NCI-H146 (cell line): ENCODE results near the gene SH2D3A.
"Not testable (repeated sequence)": the region's sequence is repeated elsewhere in the genome, so short reads cannot be mapped to it uniquely, and the experiment has no call there.

Experiments
- DNase-seq: peaks from one replicate; lab custom pipeline; 2025; lab: John Stamatoyannopoulos, UW

Gene SH2D3A

DNA sequence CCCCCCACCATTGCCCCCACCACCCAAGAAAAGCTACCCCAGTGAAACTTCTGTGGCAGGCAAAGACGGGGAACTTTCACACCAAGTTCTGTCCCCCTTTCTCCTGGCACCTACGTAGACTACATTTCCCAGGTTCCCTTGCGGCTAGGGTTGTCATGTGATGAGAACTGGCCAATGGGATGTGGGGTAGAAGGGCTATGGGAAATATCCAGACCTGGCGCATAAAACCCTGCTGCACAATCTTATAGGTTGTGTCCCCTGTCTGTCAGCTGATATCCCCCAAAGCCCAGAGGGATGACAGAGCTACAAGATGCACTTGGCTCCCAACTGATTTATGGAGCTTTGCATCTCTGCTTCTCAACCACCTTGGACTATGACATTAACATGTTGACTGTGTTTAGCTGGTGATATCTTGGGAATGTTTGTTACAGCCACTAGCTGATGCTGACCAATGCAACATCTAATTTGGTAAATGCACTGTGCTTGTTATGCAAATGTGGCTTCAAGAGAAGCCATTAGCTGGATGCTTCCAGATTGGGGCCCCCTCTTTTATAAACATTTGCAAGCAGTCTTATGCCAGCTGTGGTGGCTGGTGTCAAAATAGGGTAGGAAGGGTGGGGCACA is 6.1 kb downstream of the SH2D3A start:
- DNase-seq, result no peak

DNA sequence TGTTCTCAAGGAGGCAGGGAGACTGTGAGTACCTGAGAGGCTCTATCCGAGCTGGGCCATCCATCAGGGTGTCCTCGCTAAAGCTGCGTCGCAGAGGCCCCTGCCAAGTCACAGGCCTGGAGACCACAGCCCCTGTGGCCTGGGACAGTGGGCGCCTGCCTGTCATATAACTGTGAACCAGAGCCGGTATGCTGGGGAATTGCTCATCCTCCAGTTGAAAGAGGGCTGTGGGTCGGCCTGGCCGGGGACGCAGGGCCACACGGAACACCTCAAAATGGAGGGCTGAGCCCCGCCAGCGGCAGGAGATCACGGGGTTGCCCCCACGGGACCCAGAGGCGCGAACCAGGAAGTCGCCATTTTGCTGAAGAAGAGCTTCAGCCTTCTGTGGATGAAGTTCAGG is 6.6 kb downstream of the SH2D3A start:
- DNase-seq, result no peak

DNA sequence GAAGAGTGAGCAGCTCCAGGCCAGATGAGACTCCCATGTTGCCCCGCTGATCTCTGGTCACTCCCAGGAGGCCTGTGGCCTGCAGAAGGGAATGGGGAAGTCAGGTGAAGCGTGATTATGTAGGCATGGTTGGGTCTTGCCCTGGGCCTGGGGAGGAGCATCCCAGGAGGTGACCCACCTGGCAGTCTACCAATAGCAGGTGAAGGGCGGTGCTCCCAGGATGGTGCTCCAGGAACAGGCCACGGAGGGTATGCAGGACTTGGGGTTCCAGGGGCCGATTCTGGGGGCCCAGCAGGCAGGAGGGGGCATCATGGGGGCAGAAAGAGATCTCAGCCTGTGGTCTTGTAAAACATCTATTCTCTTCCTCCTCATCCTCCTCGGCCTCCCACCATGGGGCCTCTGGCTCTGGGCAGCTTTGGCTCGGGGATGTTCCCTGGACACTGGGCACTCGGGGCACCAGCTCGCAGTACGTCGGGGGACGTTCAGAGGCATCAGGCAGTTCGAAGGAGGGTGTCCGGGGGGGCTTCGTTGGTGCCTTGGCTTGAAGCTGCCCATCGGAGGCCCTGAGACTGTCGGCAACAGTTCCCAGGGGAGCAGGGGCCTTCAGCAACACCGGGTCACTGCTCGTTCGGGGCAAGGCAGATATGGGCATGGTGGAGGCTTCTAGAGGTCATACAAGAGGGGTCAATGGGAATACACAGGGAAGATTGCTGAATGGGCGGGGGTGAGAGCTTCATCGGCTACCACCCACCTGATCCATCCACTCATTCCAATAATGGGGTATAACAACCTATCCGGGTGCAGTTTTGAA is 12.4 kb downstream of the SH2D3A start:
- DNase-seq, result no peak

GRCh38 chr19:6754136-6754535 is 13.1 kb downstream of the SH2D3A start:
- DNase-seq, result no peak

GRCh38 chr19:6753178-6754031 is 13.8 kb downstream of the SH2D3A start:
- no peak for DNase-seq

- no peak for DNase-seq
Measured at GRCh38 chr19:6752256-6753177, 14.7 kb downstream of the SH2D3A start.

- no peak for DNase-seq
Measured at GRCh38 chr19:6751189-6751588, 16.0 kb downstream of the SH2D3A start.

DNA sequence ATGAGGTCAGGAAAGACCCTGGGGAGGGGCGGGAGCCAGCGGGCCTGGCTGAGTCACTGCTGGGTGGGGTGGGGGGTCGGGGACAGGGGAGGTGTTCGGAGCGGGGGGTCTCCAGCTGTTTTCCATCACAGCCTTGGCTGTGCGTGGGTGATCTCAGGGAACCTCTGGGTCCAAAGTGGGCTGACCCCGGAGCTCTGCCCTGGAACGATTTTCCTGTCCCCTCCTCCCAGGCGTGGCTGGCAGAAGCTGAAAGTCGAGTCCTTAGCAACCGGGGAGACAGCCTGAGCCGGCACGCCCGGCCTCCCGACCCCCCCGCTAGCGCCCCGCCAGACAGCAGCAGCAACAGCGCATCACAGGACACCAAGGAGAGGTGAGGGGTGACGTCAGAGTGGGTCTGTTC is 17.2 kb downstream of the SH2D3A start:
- no peak for DNase-seq

GRCh38 chr19:6748543-6748942 is 18.7 kb downstream of the SH2D3A start:
- not testable (repeated sequence) for DNase-seq

GRCh38 chr19:6745965-6746364 is 21.3 kb downstream of the SH2D3A start:
- no peak for DNase-seq

- DNase-seq, result no peak
Measured at GRCh38 chr19:6744381-6745301, 22.6 kb downstream of the SH2D3A start.

- DNase-seq, result no peak
Measured at GRCh38 chr19:6743714-6744380, 23.4 kb downstream of the SH2D3A start.

DNA sequence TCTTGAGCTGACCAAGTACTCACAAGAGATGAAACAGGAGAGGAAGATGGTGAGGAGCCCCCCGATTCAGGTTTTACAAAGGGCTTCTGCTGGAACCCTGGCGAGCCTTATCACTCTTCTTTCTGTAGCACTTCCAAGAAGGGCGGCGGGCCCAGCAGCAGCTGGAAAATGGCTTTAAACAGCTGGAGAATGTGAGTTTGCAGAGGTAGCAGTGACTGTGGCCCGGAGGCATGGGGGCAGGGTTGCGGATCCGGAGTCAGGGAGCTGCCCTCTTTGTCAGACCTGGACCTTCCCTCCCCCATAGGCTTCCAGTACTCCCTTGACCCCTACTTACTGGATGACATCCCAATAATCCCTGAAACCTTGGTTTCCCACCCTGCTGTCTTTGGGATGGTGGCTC is 24.2 kb downstream of the SH2D3A start:
- DNase-seq, result no peak

- peak; percentile 15 for DNase-seq
Measured at GRCh38 chr19:6740589-6741343, 26.5 kb downstream of the SH2D3A start.

DNA sequence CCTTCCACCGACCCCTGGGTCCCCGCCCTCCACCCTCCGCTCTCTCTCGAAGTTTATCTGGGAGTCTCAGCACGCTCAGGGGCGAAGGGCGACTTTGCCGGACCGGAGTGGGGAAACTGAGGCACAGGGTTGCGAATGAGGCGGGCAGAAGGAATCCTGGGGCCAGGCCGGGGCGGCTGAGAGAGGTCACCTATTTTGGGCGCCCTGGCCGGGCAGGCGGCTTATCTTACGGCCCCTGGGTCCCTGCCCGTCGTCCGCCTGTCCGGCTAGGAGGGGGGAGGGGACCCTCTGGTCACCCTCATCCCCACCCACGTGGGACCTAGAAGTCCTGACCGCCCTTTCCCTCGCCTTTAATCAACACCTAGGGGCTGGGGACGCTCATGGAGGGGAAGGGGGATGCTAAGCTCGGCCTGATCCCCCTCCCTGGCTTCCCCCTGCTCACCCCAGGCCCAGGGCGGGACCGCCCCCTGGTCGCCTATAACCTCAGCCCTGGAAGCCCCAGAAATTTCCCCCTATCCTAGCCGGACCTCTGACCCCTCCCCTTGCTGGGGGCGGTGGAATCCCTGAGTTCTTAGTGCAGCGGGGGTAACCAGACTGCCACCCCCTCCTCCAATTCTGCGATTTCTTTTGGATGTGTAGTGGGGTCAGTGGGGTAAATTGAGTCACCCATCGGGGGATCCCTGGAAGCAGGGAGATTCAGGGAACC is 27.2 kb downstream of the SH2D3A start:
- DNase-seq, result peak; percentile 18

DNA sequence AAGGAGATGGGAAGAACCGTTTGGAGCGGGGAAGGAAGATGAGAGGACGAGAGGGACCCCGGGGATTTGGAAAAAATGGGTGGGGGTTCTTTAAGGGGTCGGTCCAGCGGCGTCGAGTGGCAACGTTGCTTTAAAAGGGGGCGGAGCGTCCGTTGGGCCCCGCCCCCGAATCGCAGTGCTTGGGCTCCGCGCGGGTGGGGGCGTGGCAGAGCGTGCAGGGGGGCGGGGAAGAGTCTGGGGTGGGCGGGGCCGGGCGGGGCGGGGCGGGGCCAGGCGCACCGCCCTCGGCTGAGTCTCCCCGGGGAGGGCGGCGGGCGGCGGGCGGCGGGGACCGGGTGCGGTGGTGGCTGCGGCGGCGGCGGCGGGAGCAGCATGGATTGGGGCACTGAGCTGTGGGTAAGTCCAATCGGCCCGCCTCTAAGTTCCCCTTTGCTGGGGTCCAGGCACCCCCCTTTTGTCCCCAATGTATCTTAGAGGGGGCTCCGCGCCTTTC is 27.8 kb downstream of the SH2D3A start, which contains the start of gene TRIP10:
Gene TRIP10 (plus strand): TSS at position 291 of the 493 bp plus-strand sequence. CDS start 82 bp downstream, at position 373.
- DNase-seq, result peak; percentile 60

DNA sequence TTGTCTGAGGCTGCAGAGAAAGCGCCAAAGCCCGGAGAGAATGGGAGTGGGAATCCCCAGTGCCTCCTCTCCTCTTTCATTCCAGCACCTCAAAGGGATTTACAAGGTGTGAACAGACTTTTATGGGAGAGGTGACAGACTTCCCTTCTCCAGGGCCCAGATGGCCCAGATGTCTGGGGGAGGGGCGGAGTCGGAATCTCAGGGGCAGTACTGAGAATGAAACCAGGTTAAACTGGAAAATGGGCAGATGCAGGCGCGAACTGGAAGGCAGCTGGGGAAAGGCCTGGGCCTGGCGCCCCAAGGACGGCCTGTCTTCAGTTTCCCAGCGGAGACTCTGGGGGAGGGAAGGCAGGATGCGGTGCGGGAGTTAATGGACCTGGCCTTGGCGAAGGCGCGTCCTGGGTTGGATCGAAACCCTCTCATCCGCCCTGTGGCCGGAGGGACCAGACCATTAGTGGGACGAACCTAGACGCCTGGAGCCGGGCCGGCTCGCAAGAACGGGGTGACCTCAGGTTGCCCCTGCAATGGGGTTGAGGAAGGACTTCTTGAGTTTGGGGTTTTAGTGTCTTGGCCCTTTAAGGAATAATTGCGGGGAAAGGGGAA is 28.3 kb downstream of the SH2D3A start:
- DNase-seq, result no peak
